Retinal pigment epithelial cell (primary cell): ENCODE results near the gene KLHL29.

Experiments
- DNase-seq: peaks from one replicate; pipeline ENCODE4 v3.0.0-alpha.2; 2010; ENCODE audit warnings: low read depth
- H3K4me3 ChIP-seq: 2 replicates; pipeline ENCODE4 v1.5.1; 2011; ENCODE audit warnings: mild to moderate bottlenecking, low read length, control low read depth, moderate library complexity
- TF ChIP-seq, protein P1 (sequence below): conservative IDR thresholded peaks from 2 replicates; pipeline ENCODE4 v1.5.1; 2011; ENCODE audit warnings: low read depth, low read length, control low read depth, inconsistent platforms

Gene KLHL29

DNA sequence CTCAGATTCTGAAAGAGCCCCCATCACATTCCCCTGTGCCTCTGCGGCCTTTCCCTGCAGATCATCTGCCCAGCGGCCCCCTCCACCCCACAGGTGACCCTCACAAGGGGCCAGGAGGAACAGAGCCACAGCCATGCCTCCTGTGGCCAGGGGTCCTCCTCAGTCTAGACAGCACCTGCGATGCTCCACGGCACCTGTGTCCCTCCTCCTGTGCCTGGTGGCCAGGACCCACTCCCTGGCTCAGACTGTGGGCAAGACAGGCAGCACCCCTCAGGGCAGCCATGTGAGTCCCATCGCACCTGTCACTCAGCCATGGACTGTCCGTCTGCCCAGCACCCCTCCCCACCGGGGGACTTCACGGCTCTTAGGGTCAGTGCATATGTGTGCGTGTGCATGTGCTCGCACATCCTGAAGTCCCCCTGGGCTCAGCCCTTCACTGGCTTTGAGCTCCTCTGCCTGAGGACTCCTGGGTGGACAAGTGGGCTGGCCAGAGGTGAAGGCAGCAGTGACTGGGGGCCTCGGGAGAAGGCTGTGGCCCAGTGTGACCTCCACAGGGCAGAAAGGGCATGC lies 304.2 kb downstream of the KLHL29 start:
- no peak for DNase-seq
- TF ChIP-seq, protein P1, sequence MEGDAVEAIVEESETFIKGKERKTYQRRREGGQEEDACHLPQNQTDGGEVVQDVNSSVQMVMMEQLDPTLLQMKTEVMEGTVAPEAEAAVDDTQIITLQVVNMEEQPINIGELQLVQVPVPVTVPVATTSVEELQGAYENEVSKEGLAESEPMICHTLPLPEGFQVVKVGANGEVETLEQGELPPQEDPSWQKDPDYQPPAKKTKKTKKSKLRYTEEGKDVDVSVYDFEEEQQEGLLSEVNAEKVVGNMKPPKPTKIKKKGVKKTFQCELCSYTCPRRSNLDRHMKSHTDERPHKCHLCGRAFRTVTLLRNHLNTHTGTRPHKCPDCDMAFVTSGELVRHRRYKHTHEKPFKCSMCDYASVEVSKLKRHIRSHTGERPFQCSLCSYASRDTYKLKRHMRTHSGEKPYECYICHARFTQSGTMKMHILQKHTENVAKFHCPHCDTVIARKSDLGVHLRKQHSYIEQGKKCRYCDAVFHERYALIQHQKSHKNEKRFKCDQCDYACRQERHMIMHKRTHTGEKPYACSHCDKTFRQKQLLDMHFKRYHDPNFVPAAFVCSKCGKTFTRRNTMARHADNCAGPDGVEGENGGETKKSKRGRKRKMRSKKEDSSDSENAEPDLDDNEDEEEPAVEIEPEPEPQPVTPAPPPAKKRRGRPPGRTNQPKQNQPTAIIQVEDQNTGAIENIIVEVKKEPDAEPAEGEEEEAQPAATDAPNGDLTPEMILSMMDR, result no peak
- no peak overlapping the region for H3K4me3 ChIP-seq

GRCh38 chr2:23689891-23690290 lies 304.9 kb downstream of the KLHL29 start:
- no peak for DNase-seq
- TF ChIP-seq, protein P1, result no peak
- no peak overlapping the region for H3K4me3 ChIP-seq

- TF ChIP-seq, protein P1, result no peak
- H3K4me3 ChIP-seq, result no peak overlapping the region
- no peak for DNase-seq
These were observed 305.6 kb downstream of the KLHL29 start for GRCh38 chr2:23690421-23691105.

DNA sequence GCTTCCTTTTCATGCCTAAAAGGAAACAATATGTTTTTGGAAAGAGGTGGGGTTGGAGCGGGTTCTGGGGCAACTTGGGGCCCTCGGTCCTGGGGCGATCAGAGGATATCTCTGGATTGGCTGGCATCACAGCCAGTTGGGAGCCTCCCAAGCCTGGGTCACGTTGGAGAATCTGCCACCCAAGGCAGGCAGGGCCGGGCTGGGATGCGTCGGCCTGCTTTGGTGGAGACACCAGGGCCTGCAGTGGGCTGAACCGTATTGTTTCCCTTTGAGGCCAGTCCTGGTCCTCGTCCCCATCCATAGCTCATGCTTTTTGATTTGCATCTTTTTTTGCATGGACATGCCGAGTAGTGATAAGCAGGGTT lies 306.1 kb downstream of the KLHL29 start:
- TF ChIP-seq, protein P1, result no peak
- no peak for DNase-seq
- no peak overlapping the region for H3K4me3 ChIP-seq

GRCh38 chr2:23691565-23691964 lies 306.6 kb downstream of the KLHL29 start:
- H3K4me3 ChIP-seq, result no peak overlapping the region
- no peak for DNase-seq
- TF ChIP-seq, protein P1, result no peak

GRCh38 chr2:23692263-23692662 lies 307.3 kb downstream of the KLHL29 start:
- H3K4me3 ChIP-seq, result no peak overlapping the region
- no peak for DNase-seq
- TF ChIP-seq, protein P1, result no peak

DNA sequence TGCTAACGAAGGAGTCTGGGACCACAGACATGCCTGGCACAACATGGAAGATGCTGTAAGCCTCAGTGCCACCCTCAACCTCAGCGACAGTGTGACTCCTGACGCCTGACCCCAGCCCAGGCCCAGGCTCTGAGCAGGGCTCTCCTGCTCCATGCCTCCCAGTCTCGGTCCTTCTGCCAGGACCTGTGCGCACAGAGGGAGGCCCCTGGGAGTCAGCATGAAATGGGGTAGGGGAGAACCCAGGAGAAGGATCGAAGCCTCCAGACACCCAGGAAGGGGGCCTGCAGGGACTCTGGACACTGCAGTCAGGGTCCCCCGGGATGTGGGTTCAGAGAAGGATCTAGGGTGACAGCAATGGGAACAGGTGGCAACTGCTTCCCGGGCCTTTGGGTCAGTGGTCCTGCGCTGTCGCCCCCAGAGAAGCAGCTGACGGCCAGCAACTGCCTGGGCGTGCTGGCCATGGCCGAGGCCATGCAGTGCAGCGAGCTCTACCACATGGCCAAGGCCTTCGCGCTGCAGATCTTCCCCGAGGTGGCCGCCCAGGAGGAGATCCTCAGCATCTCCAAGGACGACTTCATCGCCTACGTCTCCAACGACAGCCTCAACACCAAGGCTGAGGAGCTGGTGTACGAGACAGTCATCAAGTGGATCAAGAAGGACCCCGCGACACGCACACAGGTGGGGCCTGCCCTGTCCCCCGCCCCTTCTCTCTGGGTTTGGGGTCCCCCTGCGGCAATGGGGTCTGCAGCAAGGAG lies 308.0 kb downstream of the KLHL29 start:
- DNase-seq, result no peak
- TF ChIP-seq, protein P1, result no peak
- H3K4me3 ChIP-seq, result no peak overlapping the region
